H1 (cell line): Measurements from ENCODE around the gene SH3PXD2B. TPM values are rescaled to one million over a fixed set of nuclear protein-coding genes. Genes with fewer than 3 reads are reported as not detected.

Experiments used
- CTCF ChIA-PET: fragments of 300-600 bp; sonication (Branson Sonifier 250); formaldehyde crosslinking; loops from one replicate; lab custom pipeline; 2021; ENCODE audit not compliant: partially characterized antibody; lab: Charles Lee
- POLR2A ChIA-PET: fragments of 300-600 bp; sonication (Branson Sonifier 250); formaldehyde crosslinking; loops from one replicate; lab custom pipeline; 2021; ENCODE audit warnings: inconsistent platforms; ENCODE audit not compliant: partially characterized antibody; lab: Charles Lee
- DNase-seq, 2 experiments: peaks; one replicate each; pipeline versions ENCODE4 v3.0.0 to v3.0.0-alpha.2; 2010 to 2022; ENCODE audit warnings: low spot score in 2 of 2, low read depth in 1 of 2, mixed read lengths in 1 of 2
- FAIRE-seq: peaks from 2 replicates; lab custom pipeline; 2011; peaks lifted over from hg19 to GRCh38; lab: Jason Lieb, UNC
- H2AFZ ChIP-seq: 2 replicates; pipeline ENCODE4 v1.8.1; 2012; ENCODE audit warnings: low read length, inconsistent platforms
- H2AK5ac ChIP-seq: 2 replicates; pipeline ENCODE4 v1.6.1; 2013; ENCODE audit warnings: low read depth, low read length
- H2BK120ac ChIP-seq: replicated peaks from 2 replicates; pipeline ENCODE3; 2013; ENCODE audit warnings: low read depth, low read length, inconsistent platforms
- H2BK12ac ChIP-seq: 2 replicates; pipeline ENCODE4 v1.6.1; 2013; ENCODE audit warnings: low read depth, low read length
- H2BK15ac ChIP-seq: 2 replicates; pipeline ENCODE4 v1.6.1; 2013; ENCODE audit warnings: low read length
- H2BK20ac ChIP-seq: 2 replicates; pipeline ENCODE4 v1.6.1; 2013; ENCODE audit warnings: low read length
- H2BK5ac ChIP-seq: 2 replicates; pipeline ENCODE4 v1.6.1; 2013; ENCODE audit warnings: low read depth, low read length
- H3K14ac ChIP-seq: 2 replicates; pipeline ENCODE4 v1.6.1; 2013; ENCODE audit warnings: inconsistent platforms; ENCODE audit not compliant: insufficient read length
- H3K18ac ChIP-seq: 2 replicates; pipeline ENCODE4 v1.6.1; 2013; ENCODE audit warnings: low read length; ENCODE audit errors: extremely low read depth
- H3K23ac ChIP-seq: 2 replicates; pipeline ENCODE4 v1.6.1; 2013; ENCODE audit warnings: inconsistent platforms; ENCODE audit not compliant: insufficient read length
- H3K23me2 ChIP-seq: 2 replicates; pipeline ENCODE4 v1.6.1; 2013; ENCODE audit warnings: low read depth, low read length
- H3K27ac ChIP-seq: 2 replicates; pipeline ENCODE4 v1.6.1; 2011; ENCODE audit warnings: low read depth, low read length, inconsistent platforms
- H3K27me3 ChIP-seq, 4 experiments: replicated peaks in 1 of 4; 1 replicate in 1 of 4; 2 replicates in 3 of 4; pipeline versions ENCODE4 v1.6.1 to v1.8.1; 2011 to 2013; ENCODE audit warnings: low read length in 3 of 4, mild to moderate bottlenecking in 3 of 4, inconsistent platforms in 2 of 4, mixed read lengths in 2 of 4, moderate library complexity in 1 of 4; ENCODE audit not compliant: control insufficient read depth in 3 of 4, insufficient read depth in 3 of 4; ENCODE audit errors: extremely low read depth in 1 of 4
- H3K36me3 ChIP-seq, 4 experiments: 2 replicates each; pipeline versions ENCODE4 v1.6.1 to v1.8.1; 2011 to 2013; ENCODE audit warnings: mild to moderate bottlenecking in 4 of 4, low read length in 3 of 4, moderate library complexity in 2 of 4, control low read depth in 1 of 4, inconsistent platforms in 1 of 4; ENCODE audit not compliant: insufficient read depth in 4 of 4, control insufficient read depth in 2 of 4
- H3K4ac ChIP-seq: replicated peaks from 2 replicates; pipeline ENCODE3; 2013; ENCODE audit warnings: low read length, low read depth, mixed read lengths, inconsistent platforms; ENCODE audit not compliant: insufficient read length
- H3K4me1 ChIP-seq, 4 experiments: replicated peaks in 1 of 4; 1 replicate in 1 of 4; 2 replicates in 3 of 4; pipeline versions ENCODE4 v1.6.1 to v1.8.1; 2011 to 2013; ENCODE audit warnings: low read length in 3 of 4, inconsistent platforms in 2 of 4, mixed read lengths in 1 of 4; ENCODE audit not compliant: insufficient read depth in 4 of 4, control insufficient read depth in 3 of 4
- H3K4me2 ChIP-seq, 2 experiments: 2 replicates each; pipeline versions ENCODE4 v1.6.1 to v1.8.1; 2011 to 2013; ENCODE audit warnings: low read depth in 2 of 2, low read length in 2 of 2, control low read depth in 1 of 2, inconsistent platforms in 1 of 2, mild to moderate bottlenecking in 1 of 2; ENCODE audit not compliant: insufficient read depth in 1 of 2
- H3K4me3 ChIP-seq, 4 experiments: fragments of 200-600, 300-600 bp in 1 of 4; sonication (generic), shearing (Covaris generic), sonication (Bioruptor Twin) in 1 of 4; 2 replicates each; pipeline versions ENCODE4 v1.5.1 to v1.8.1; 2011 to 2016; ENCODE audit warnings: low read length in 4 of 4, low read depth in 3 of 4, control low read depth in 2 of 4, inconsistent platforms in 2 of 4, mild to moderate bottlenecking in 2 of 4, mixed read lengths in 1 of 4, moderate library complexity in 1 of 4; ENCODE audit not compliant: insufficient read depth in 2 of 4; ENCODE audit errors: extremely low read depth in 1 of 4
- H3K56ac ChIP-seq: replicated peaks from 2 replicates; pipeline ENCODE3; 2013; ENCODE audit warnings: low read depth, mild to moderate bottlenecking, mixed read lengths, low read length, inconsistent platforms; ENCODE audit not compliant: insufficient read length
- H3K79me1 ChIP-seq: 2 replicates; pipeline ENCODE4 v1.6.1; 2013; ENCODE audit warnings: low read depth, low read length, control low read depth
- H3K79me2 ChIP-seq, 2 experiments: 2 replicates each; pipeline versions ENCODE4 v1.6.1 to v1.8.1; 2012 to 2013; ENCODE audit warnings: low read length in 2 of 2, mild to moderate bottlenecking in 2 of 2, inconsistent platforms in 1 of 2; ENCODE audit not compliant: insufficient read depth in 2 of 2, control insufficient read depth in 1 of 2
- H3K9ac ChIP-seq, 4 experiments: replicated peaks in 1 of 4; 1 replicate in 1 of 4; 2 replicates in 3 of 4; pipeline versions ENCODE4 v1.6.1 to v1.8.1; 2011 to 2013; ENCODE audit warnings: low read depth in 3 of 4, low read length in 3 of 4, control low read depth in 2 of 4, mild to moderate bottlenecking in 2 of 4, moderate library complexity in 2 of 4, inconsistent platforms in 1 of 4; ENCODE audit errors: extremely low read depth in 1 of 4
- H3K9me3 ChIP-seq, 2 experiments: 2 replicates each; pipeline versions ENCODE4 v1.6.1 to v1.8.1; 2012 to 2013; ENCODE audit warnings: mild to moderate bottlenecking in 2 of 2, moderate library complexity in 2 of 2, control low read depth in 1 of 2, inconsistent platforms in 1 of 2, low read depth in 1 of 2, low read length in 1 of 2, mixed read lengths in 1 of 2; ENCODE audit not compliant: insufficient read depth in 2 of 2
- H4K20me1 ChIP-seq, 2 experiments: replicated peaks in 1 of 2; 2 replicates each; pipeline versions ENCODE3 to v1.8.1; 2011 to 2013; ENCODE audit warnings: inconsistent platforms in 2 of 2, low read length in 2 of 2, mild to moderate bottlenecking in 1 of 2; ENCODE audit not compliant: insufficient read depth in 2 of 2, control insufficient read depth in 1 of 2
- H4K5ac ChIP-seq: 2 replicates; pipeline ENCODE4 v1.6.1; 2013; ENCODE audit warnings: low read length, low read depth, mixed read lengths, inconsistent platforms; ENCODE audit not compliant: insufficient read length
- H4K8ac ChIP-seq: 2 replicates; pipeline ENCODE4 v1.8.0; 2013; ENCODE audit warnings: mild to moderate bottlenecking, moderate library complexity, low read length, inconsistent platforms; ENCODE audit not compliant: insufficient read depth; ENCODE audit errors: extremely low read depth
- H4K91ac ChIP-seq: replicated peaks from 2 replicates; pipeline ENCODE3; 2013; ENCODE audit warnings: low read length, mixed read lengths, inconsistent platforms; ENCODE audit not compliant: insufficient read length
- CTBP2 ChIP-seq: IDR thresholded peaks from 2 replicates; pipeline ENCODE4 v1.7.0; 2011; ENCODE audit warnings: borderline replicate concordance, mild to moderate bottlenecking, moderate library complexity, mixed read lengths, low read length; ENCODE audit not compliant: insufficient read depth, insufficient read length
- EZH2 ChIP-seq: fragments of 200-600 bp; sonication (generic); IDR thresholded peaks from 2 replicates; pipeline ENCODE4 v1.7.1; 2012; ENCODE audit warnings: low read depth, mild to moderate bottlenecking, moderate library complexity, low read length, inconsistent platforms; ENCODE audit not compliant: severe bottlenecking
- FOSL1 ChIP-seq: IDR thresholded peaks from 2 replicates; pipeline ENCODE4 v1.6.1; 2011; ENCODE audit warnings: mild to moderate bottlenecking, low read depth, low read length, moderate library complexity; ENCODE audit not compliant: insufficient read depth
- KDM4A ChIP-seq: IDR thresholded peaks from one replicate; pipeline ENCODE4 v1.7.1; 2012; ENCODE audit warnings: low read depth, mild to moderate bottlenecking, moderate library complexity, low read length, inconsistent platforms; ENCODE audit not compliant: severe bottlenecking
- PHF8 ChIP-seq: fragments of 200-600 bp; sonication (generic); conservative IDR thresholded peaks from 2 replicates; pipeline ENCODE4 v1.7.1; 2012; ENCODE audit warnings: low read depth, mild to moderate bottlenecking, inconsistent platforms, low read length, moderate library complexity
- POLR2AphosphoS5 ChIP-seq: IDR thresholded peaks from 2 replicates; pipeline ENCODE4 v1.6.1; 2011; ENCODE audit warnings: low read depth, low read length
- RXRA ChIP-seq: IDR thresholded peaks from 2 replicates; pipeline ENCODE4 v1.6.1; 2011; ENCODE audit warnings: low read depth, mild to moderate bottlenecking, low read length, moderate library complexity; ENCODE audit not compliant: insufficient read depth
- SIRT6 ChIP-seq: IDR thresholded peaks from one replicate; pipeline ENCODE4 v1.7.1; 2012; ENCODE audit warnings: low read length, inconsistent platforms
- SP4 ChIP-seq: IDR thresholded peaks from 2 replicates; pipeline ENCODE4 v1.6.1; 2012; ENCODE audit warnings: low read length, inconsistent platforms
- TAF1 ChIP-seq: IDR thresholded peaks from 2 replicates; pipeline ENCODE4 v1.6.1; 2011; ENCODE audit warnings: mild to moderate bottlenecking, low read depth, low read length
- TBP ChIP-seq: IDR thresholded peaks from 2 replicates; pipeline ENCODE4 v1.6.1; 2011; ENCODE audit warnings: low read depth, low read length, improper control_type of control experiment
- YY1 ChIP-seq: IDR thresholded peaks from 2 replicates; pipeline ENCODE4 v1.6.1; 2011; ENCODE audit warnings: low read depth, mild to moderate bottlenecking, low read length
- WGBS, 2 experiments: shearing (Covaris generic) in 1 of 2; methylation state at CpG; one replicate each; pipeline versions ENCODE4 v1.1.6 to v1.1.7; 2013 to 2015; ENCODE audit warnings: low lambda C conversion rate in 2 of 2, mixed read lengths in 2 of 2, inconsistent platforms in 1 of 2, low coverage in 1 of 2, missing lambda C conversion rate in 1 of 2; ENCODE audit not compliant: insufficient replicate concordance in 2 of 2, insufficient coverage in 1 of 2, insufficient read length in 1 of 2; ENCODE audit errors: extremely low coverage in 1 of 2, missing lambda C conversion rate in 1 of 2; 5-methylcytosine and 5-hydroxymethylcytosine counted together
- polyA plus RNA-seq, 7 experiments: library from polyadenylated mRNA; depleted of rRNA in 3 of 7; stranded (reverse) in 5 of 7; unstranded in 2 of 7; fragments of >200 nt in 5 of 7; fragments of 200-250 nt in 2 of 7; gene quantifications; 1 replicate in 5 of 7; 2 replicates in 1 of 7; 4 replicates in 1 of 7; pipeline versions ENCODE4 v1.2.1 to v1.2.3, GENCODE V29; 2011 to 2013; ENCODE audit warnings: missing spikeins in 2 of 7, mixed read lengths in 2 of 7
- total RNA-seq: library from RNA; stranded (reverse); fragmentation: NEBNext Ultra II Directional; extraction: Animal tissue kit (Norgen Biotek cat#: 25700); gene quantifications from 2 replicates; pipeline ENCODE4 v1.2.1, GENCODE V29; 2021
- TF ChIP-seq, protein P1 (sequence below): IDR thresholded peaks from 2 replicates; pipeline ENCODE4 v1.6.1; 2012; ENCODE audit warnings: inconsistent platforms

Gene SH3PXD2B
- total and polyA plus RNA-seq, 2 of the 8 experiments (the other 6 are each of a cell fraction or from before 2014, with no cell fraction given) = 32.9 to 72.9 TPM

- H3K56ac ChIP-seq = no peak overlapping the region
- TF ChIP-seq YY1 (peak; percentile 47; the same call in 1 of the 2 replicates), PHF8 (peak; percentile 40; the same call in 1 of the 2 replicates), CTBP2 (peak; percentile 44), TBP (no peak), EZH2 (no peak), TAF1 (no peak), RXRA (no peak), FOSL1 (no peak), SP4 (no peak), KDM4A (peak; percentile 90), SIRT6 (no peak), POLR2AphosphoS5 (no peak; the same call in 1 of the 2 replicates)
- TF ChIP-seq, protein P1, sequence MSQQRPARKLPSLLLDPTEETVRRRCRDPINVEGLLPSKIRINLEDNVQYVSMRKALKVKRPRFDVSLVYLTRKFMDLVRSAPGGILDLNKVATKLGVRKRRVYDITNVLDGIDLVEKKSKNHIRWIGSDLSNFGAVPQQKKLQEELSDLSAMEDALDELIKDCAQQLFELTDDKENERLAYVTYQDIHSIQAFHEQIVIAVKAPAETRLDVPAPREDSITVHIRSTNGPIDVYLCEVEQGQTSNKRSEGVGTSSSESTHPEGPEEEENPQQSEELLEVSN = no peak
- H3K9ac ChIP-seq = peak overlapping the region; percentile 51 to 73 (median 64)
- H3K36me3 ChIP-seq = peaks cover 0 to 3% (median 0%) of the 10 kb centered on the region in 4 experiments; a peak in 2 of 8 replicates
- no peak for DNase-seq
- ChIA-PET POLR2A (interaction anchor here (0.7 to 2.0 kb wide), 4 partner anchors 32 to 628 kb away, joined by 3 to 5 read pairs (median 4); no protein-coding TSS in a partner anchor), CTCF (interaction anchor here (1.1 to 5.5 kb wide), 4 partner anchors 17 to 117 kb away, joined by 4 to 94 read pairs (median 32); no protein-coding TSS in a partner anchor)
- H3K18ac ChIP-seq = no peak overlapping the region; the same call in 1 of the 2 replicates
- peak overlapping the region; percentile 80 for H4K5ac ChIP-seq
- H2BK5ac ChIP-seq = peak overlapping the region; percentile 10
- H4K8ac ChIP-seq = peak overlapping the region; percentile 91; the same call in 1 of the 2 replicates
- H3K79me1 ChIP-seq = peaks cover 11% of the 10 kb centered on the region
- no peak overlapping the region for H3K4ac ChIP-seq
- H2BK120ac ChIP-seq = no peak overlapping the region
- no peak overlapping the region for H2AFZ ChIP-seq
- peaks cover 19 to 20% of the 10 kb centered on the region in 2 experiments for H4K20me1 ChIP-seq
- peak overlapping the region; percentile 77 to 89; a peak in 3 of 4 replicates for H3K4me2 ChIP-seq
- peaks cover 8 to 43% of the 10 kb centered on the region in 2 experiments for H3K79me2 ChIP-seq
- H3K27ac ChIP-seq = peak overlapping the region; percentile 73
- no peak overlapping the region for H3K23ac ChIP-seq
- H4K91ac ChIP-seq = peak overlapping the region; percentile 8
- no peak overlapping the region for H2BK12ac ChIP-seq
- H3K9me3 ChIP-seq = no peaks in the 10 kb centered on the region
- 4% methylated on average over 3 of the region's 35 CpGs; no CpG with 5 or more reads in 1 of the 2 experiments for WGBS, 2 experiments
- H2BK15ac ChIP-seq = no peak overlapping the region
- H2AK5ac ChIP-seq = no peak overlapping the region
- peaks cover 12 to 21% (median 16%) of the 10 kb centered on the region in 4 experiments for H3K4me1 ChIP-seq
- H3K23me2 ChIP-seq = peaks cover 1% of the 10 kb centered on the region; the same call in 1 of the 2 replicates
- H3K14ac ChIP-seq = peak overlapping the region; percentile 2
- no peak for FAIRE-seq
- H3K27me3 ChIP-seq = no peaks in the 10 kb centered on the region; a peak in 2 of 7 replicates
- H3K4me3 ChIP-seq = peak overlapping the region; percentile 64 to 97 (median 80)
- H2BK20ac ChIP-seq = no peak overlapping the region
These were observed 353 bp downstream of the SH3PXD2B start for GRCh38 chr5:172453986-172454357.
